HepG2 (cell line): ENCODE data around the gene CYP19A1.

ENCODE experiments used
- CTCF ChIP-seq: sonication (generic); formaldehyde crosslinking; IDR thresholded peaks from 2 replicates; pipeline ENCODE4 v1.5.0; 2020; ENCODE audit warnings: mild to moderate bottlenecking, missing genetic modification reagents, moderate library complexity
- EZH2 ChIP-seq: conservative IDR thresholded peaks from 2 replicates; pipeline ENCODE4 v1.6.1; 2012; ENCODE audit warnings: mild to moderate bottlenecking, low read depth, low read length, moderate library complexity
- MAF1 ChIP-seq: sonication (generic); formaldehyde crosslinking; IDR thresholded peaks from 2 replicates; pipeline ENCODE4 v1.5.0; 2020; ENCODE audit warnings: missing genetic modification reagents, borderline replicate concordance

- TF ChIP-seq MAF1 (CRISPR knock-in tag) (no peak), EZH2 (no peak), CTCF (CRISPR knock-in tag) (no peak)
Observed at GRCh38 chr15:51307325-51307724, 31.1 kb downstream of the CYP19A1 start.
